22Rv1 (cell line): ENCODE measurements around the gene ABO.

Experiments used
- H3K27ac ChIP-seq: fragments of 450-650 bp; 2 replicates; pipeline ENCODE4 v1.5.1; 2017
- CTCF ChIP-seq: fragments of 450-650 bp; IDR thresholded peaks from 2 replicates; pipeline ENCODE4 v1.5.1; 2017; ENCODE audit warnings: mild to moderate bottlenecking
- ZFX ChIP-seq: fragments of 450-650 bp; IDR thresholded peaks from 2 replicates; pipeline ENCODE4 v1.6.1; 2017; ENCODE audit warnings: antibody characterized with exemption, borderline replicate concordance

ABO gene

GRCh38 chr9:133260334-133261102, 14.5 kb downstream of the ABO start:
- no peak overlapping the region for H3K27ac ChIP-seq
- TF ChIP-seq CTCF: no peak
- TF ChIP-seq ZFX: no peak

DNA sequence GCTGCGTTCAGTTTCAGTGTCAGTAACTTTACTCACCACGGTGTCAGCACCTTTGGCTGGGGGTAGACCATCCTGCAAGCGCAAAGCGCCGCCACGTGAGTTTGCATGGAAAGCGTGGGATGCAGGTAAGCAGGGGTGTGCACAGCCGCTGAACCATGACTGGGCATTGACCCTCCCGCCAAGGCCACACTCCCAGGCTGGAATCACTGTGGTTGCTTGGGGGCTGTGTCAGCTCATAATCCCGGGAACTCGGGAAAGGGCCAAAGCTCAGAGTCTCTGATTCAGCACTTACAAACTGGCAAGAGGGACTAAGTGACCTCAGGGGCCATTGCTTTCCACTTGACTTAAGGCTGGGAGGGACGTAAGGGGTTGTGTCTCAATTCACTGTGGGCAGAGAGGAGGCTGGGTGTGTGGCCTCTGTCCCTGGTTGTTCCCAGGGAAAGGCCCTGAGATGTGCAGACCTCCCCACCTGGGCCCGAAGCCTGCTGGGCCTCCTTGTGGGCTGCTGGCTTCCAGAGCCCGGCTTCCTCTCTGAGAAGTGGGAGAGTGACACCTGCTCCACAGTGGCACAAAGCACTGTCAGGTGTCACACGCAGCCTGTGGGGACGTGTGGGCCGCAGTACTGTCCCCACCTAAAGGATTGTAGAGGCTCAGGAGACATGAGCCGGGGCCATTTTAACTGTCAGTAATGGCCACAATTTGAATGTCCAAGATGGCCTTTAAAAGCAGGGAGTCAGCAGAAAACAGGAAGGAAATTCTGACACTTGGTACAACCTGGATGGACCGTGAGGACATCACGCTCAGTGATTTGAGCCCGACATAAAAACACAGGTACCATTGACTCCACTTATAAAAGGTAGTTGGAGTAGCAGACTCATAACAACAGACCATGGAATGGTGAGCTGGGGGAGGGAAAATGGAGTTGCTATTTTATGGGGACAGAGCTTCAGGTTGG, 16.7 kb downstream of the ABO start:
- no peak overlapping the region for H3K27ac ChIP-seq
- TF ChIP-seq CTCF (no peak), ZFX (no peak)

- no peak overlapping the region for H3K27ac ChIP-seq
- TF ChIP-seq ZFX (no peak), CTCF (no peak)
These were observed 17.5 kb downstream of the ABO start for GRCh38 chr9:133257465-133257956.

DNA sequence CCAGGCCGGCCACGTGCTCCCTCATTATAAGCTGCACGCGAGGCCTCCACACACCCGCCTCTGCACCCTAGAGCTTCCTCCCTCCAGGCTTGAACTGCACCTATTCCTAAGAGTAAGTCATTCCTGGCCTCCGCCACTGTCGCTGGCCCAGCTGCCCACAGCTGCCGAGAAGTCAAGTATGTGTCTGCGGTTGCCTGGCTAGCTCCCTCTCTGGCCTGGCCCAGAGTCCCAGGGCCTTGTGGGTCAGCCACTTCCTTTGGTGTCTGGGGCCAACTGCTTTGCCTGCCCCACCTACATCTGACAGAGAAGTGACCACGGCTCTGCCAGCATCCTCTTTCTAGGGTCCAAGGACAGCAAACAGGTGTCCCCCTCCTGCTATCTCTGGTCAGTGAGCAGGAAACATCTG, 18.3 kb downstream of the ABO start:
- TF ChIP-seq CTCF (no peak), ZFX (no peak)
- H3K27ac ChIP-seq: no peak overlapping the region

DNA sequence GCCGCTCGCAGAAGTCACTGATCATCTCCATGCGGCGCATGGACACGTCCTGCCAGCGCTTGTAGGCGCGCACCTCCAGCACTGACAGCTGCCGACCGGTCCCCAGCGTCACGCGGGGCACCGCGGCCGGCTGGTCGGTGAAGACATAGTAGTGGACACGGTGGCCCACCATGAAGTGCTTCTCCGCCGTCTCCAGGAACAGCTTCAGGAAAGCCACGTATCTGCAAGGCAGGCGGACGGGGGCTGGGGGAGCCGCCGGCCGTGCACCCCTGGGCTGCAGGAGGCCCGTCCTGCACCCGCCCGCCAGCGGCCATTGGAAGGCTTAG, 18.9 kb downstream of the ABO start:
- H3K27ac ChIP-seq: no peak overlapping the region
- TF ChIP-seq ZFX (no peak), CTCF (no peak)

- TF ChIP-seq ZFX (no peak), CTCF (no peak)
- H3K27ac ChIP-seq: no peak overlapping the region
These were observed 19.4 kb downstream of the ABO start for GRCh38 chr9:133255371-133256135.
